Endodermal cell (in vitro differentiated cells): ENCODE measurements around the gene TPGS2. TPM values are rescaled to one million over a fixed set of nuclear protein-coding genes. Genes with fewer than 3 reads are reported as not detected.

Source experiments
- DNase-seq: peaks from one replicate; pipeline ENCODE4 v3.0.0-alpha.2; 2017
- H3K27ac ChIP-seq: 2 replicates; pipeline ENCODE4 v1.5.1; 2013; ENCODE audit warnings: mild to moderate bottlenecking, low read depth, low read length, moderate library complexity
- H3K27me3 ChIP-seq: 2 replicates; pipeline ENCODE4 v1.6.1; 2013; ENCODE audit warnings: mild to moderate bottlenecking, low read length, moderate library complexity; ENCODE audit not compliant: insufficient read depth, control insufficient read depth, poor library complexity, severe bottlenecking
- H3K36me3 ChIP-seq: 2 replicates; pipeline ENCODE4 v1.7.0; 2013; ENCODE audit warnings: mild to moderate bottlenecking, low read length, moderate library complexity; ENCODE audit not compliant: control insufficient read depth, insufficient read depth
- H3K4me1 ChIP-seq: one replicate; pipeline ENCODE4 v1.7.0; 2013; ENCODE audit warnings: low read length; ENCODE audit not compliant: control insufficient read depth, insufficient read depth
- H3K4me3 ChIP-seq: 2 replicates; pipeline ENCODE4 v1.5.1; 2013; ENCODE audit warnings: mild to moderate bottlenecking, low read length, moderate library complexity
- H3K9ac ChIP-seq: 2 replicates; pipeline ENCODE4 v1.6.1; 2013; ENCODE audit warnings: mild to moderate bottlenecking, low read length, moderate library complexity; ENCODE audit not compliant: poor library complexity, severe bottlenecking; ENCODE audit errors: extremely low read depth
- H3K9me3 ChIP-seq: 2 replicates; pipeline ENCODE4 v1.6.1; 2013; ENCODE audit warnings: mild to moderate bottlenecking, low read length, moderate library complexity; ENCODE audit not compliant: control insufficient read depth
- H3K27ac Mint-ChIP-seq: 2 replicates; pipeline ENCODE4 v1.8.0; 2020; ENCODE audit warnings: mixed read lengths
- H3K27me3 Mint-ChIP-seq: 2 replicates; pipeline ENCODE4 v1.8.0; 2021; ENCODE audit warnings: mild to moderate bottlenecking, mixed read lengths; ENCODE audit not compliant: insufficient read depth
- H3K36me3 Mint-ChIP-seq: 2 replicates; pipeline ENCODE4 v1.8.0; 2020; ENCODE audit warnings: low read depth, mixed read lengths
- H3K4me1 Mint-ChIP-seq: 2 replicates; pipeline ENCODE4 v1.8.0; 2020; ENCODE audit warnings: mixed read lengths
- H3K4me3 Mint-ChIP-seq: 2 replicates; pipeline ENCODE4 v1.8.0; 2020; ENCODE audit warnings: mild to moderate bottlenecking, moderate library complexity, mixed read lengths
- H3K9me3 Mint-ChIP-seq: 2 replicates; pipeline ENCODE4 v1.8.0; 2020; ENCODE audit warnings: mild to moderate bottlenecking, mixed read lengths
- CTCF ChIP-seq: fragments of 200-600 bp; sonication (generic); conservative IDR thresholded peaks from 2 replicates; pipeline ENCODE4 v1.5.0; 2021; ENCODE audit warnings: antibody characterized with exemption, mild to moderate bottlenecking
- WGBS, 2 experiments: methylation state at CpG; one replicate each; pipeline versions ENCODE4 v1.1.5 to v1.1.7; 2013; ENCODE audit warnings: missing lambda C conversion rate in 2 of 2, mixed read lengths in 1 of 2; ENCODE audit not compliant: insufficient coverage in 1 of 2, insufficient read length in 1 of 2; 5-methylcytosine and 5-hydroxymethylcytosine counted together
- total RNA-seq, 2 donors: library from RNA; stranded (reverse); fragmentation: NEBNext Ultra II Directional in 1 of 2; extraction: Animal tissue kit (Norgen Biotek cat#: 25700) in 1 of 2; gene quantifications; 2 replicates in 1 of 2; 3 replicates in 1 of 2; pipeline ENCODE4 v1.2.1, GENCODE V29; 2021

Gene TPGS2
- total RNA-seq, 2 donors from 2014 or later: 117 to 128 TPM

- Mint-ChIP-seq H3K4me3 (no peak overlapping the region), H3K4me1 (no peaks in the 10 kb centered on the region), H3K27me3 (no peaks in the 10 kb centered on the region), H3K9me3 (no peaks in the 10 kb centered on the region), H3K27ac (no peak overlapping the region), H3K36me3 (no peaks in the 10 kb centered on the region)
- H3K27me3 ChIP-seq: no peaks in the 10 kb centered on the region
- 94 to 100% methylated on average over 3 to 4 of the region's 4 CpGs for WGBS, 2 experiments
- H3K4me1 ChIP-seq: no peaks in the 10 kb centered on the region
- no peaks in the 10 kb centered on the region for H3K36me3 ChIP-seq
- TF ChIP-seq CTCF: no peak
- H3K27ac ChIP-seq: no peak overlapping the region
- no peak overlapping the region for H3K9ac ChIP-seq
- H3K4me3 ChIP-seq: no peak overlapping the region
- DNase-seq: no peak
- no peaks in the 10 kb centered on the region for H3K9me3 ChIP-seq
These were observed 72.6 kb downstream of the TPGS2 start for GRCh38 chr18:36756242-36756641.

GRCh38 chr18:36752929-36753865 lies 75.6 kb downstream of the TPGS2 start:
- H3K27ac ChIP-seq: no peak overlapping the region
- 80 to 93% methylated on average over 1 to 3 of the region's 3 CpGs for WGBS, 2 experiments

More at GRCh38 chr18:36752929-36753865, 75.6 kb downstream of the TPGS2 start:
- no peaks in the 10 kb centered on the region for H3K36me3 ChIP-seq
- Mint-ChIP-seq H3K4me1 (no peaks in the 10 kb centered on the region), H3K27me3 (peaks cover 2% of the 10 kb centered on the region), H3K27ac (no peak overlapping the region), H3K36me3 (no peaks in the 10 kb centered on the region), H3K4me3 (no peak overlapping the region), H3K9me3 (peaks cover 3% of the 10 kb centered on the region)
- H3K4me3 ChIP-seq: no peak overlapping the region
- H3K4me1 ChIP-seq: no peaks in the 10 kb centered on the region
- DNase-seq: no peak
- no peaks in the 10 kb centered on the region for H3K9me3 ChIP-seq
- no peak overlapping the region for H3K9ac ChIP-seq
- no peaks in the 10 kb centered on the region for H3K27me3 ChIP-seq
- TF ChIP-seq CTCF: peak; percentile 18
